Immature natural killer cell (primary cell): ENCODE results near the gene LRRC34. TPM values are rescaled to one million over a fixed set of nuclear protein-coding genes. Genes with fewer than 3 reads are reported as not detected.

Experiments used
- DNase-seq, 3 donors: peaks; one replicate each; pipeline ENCODE4 v3.0.0; 2022; ENCODE audit warnings: mixed read lengths in 1 of 3
- H3K27ac Mint-ChIP-seq, 6 donors: one replicate each; pipeline ENCODE4 v1.8.0; 2020; ENCODE audit warnings: mixed read lengths in 6 of 6, mild to moderate bottlenecking in 5 of 6, inconsistent platforms in 4 of 6, moderate library complexity in 3 of 6
- H3K27me3 Mint-ChIP-seq, 3 donors: one replicate each; pipeline ENCODE4 v1.8.0; 2020 to 2021; ENCODE audit warnings: low read depth in 3 of 3, mild to moderate bottlenecking in 3 of 3, mixed read lengths in 3 of 3, moderate library complexity in 3 of 3, inconsistent platforms in 1 of 3
- H3K36me3 Mint-ChIP-seq, 3 donors: one replicate each; pipeline ENCODE4 v1.8.0; 2020; ENCODE audit warnings: mixed read lengths in 3 of 3, inconsistent platforms in 2 of 3, mild to moderate bottlenecking in 2 of 3
- H3K4me1 Mint-ChIP-seq, 2 donors: one replicate each; pipeline ENCODE4 v1.8.0; 2020; ENCODE audit warnings: inconsistent platforms in 2 of 2, mild to moderate bottlenecking in 2 of 2, mixed read lengths in 2 of 2, moderate library complexity in 1 of 2
- H3K4me3 Mint-ChIP-seq, 5 donors: one replicate each; pipeline ENCODE4 v1.8.0; 2020; ENCODE audit warnings: mild to moderate bottlenecking in 5 of 5, mixed read lengths in 5 of 5, inconsistent platforms in 3 of 5, moderate library complexity in 3 of 5
- H3K9me3 Mint-ChIP-seq, 6 donors: one replicate each; pipeline ENCODE4 v1.8.0; 2020; ENCODE audit warnings: mild to moderate bottlenecking in 6 of 6, mixed read lengths in 6 of 6, inconsistent platforms in 4 of 6, moderate library complexity in 3 of 6
- polyA plus RNA-seq, 3 donors: library from polyadenylated mRNA; unstranded; fragments of 300-500 nt; fragmentation: Illumina TruSeq; gene quantifications; one replicate each; pipeline ENCODE4 v1.2.3, GENCODE V29; 2021

The LRRC34 gene
- polyA plus RNA-seq, 3 donors from 2014 or later = 0.30 to 0.40 TPM; not detected in 1

- H3K27ac Mint-ChIP-seq = no peak overlapping the region
- DNase-seq = no peak
- H3K9me3 Mint-ChIP-seq = no peaks in the 10 kb centered on the region
Measured at GRCh38 chr3:169836078-169836941, 23.6 kb upstream of the LRRC34 start.

GRCh38 chr3:169835533-169835932 lies 22.8 kb upstream of the LRRC34 start:
- Mint-ChIP-seq H3K27me3 (peaks cover 2 to 8% (median 4%) of the 10 kb centered on the region in 3 donors), H3K4me1 (no peaks in the 10 kb centered on the region), H3K36me3 (no peaks in the 10 kb centered on the region), H3K4me3 (no peak overlapping the region), H3K27ac (no peak overlapping the region), H3K9me3 (no peaks in the 10 kb centered on the region)
- no peak for DNase-seq

More at GRCh38 chr3:169836078-169836941, 23.6 kb upstream of the LRRC34 start:
- Mint-ChIP-seq H3K4me3 (no peak overlapping the region), H3K27me3 (peaks cover 2 to 9% (median 8%) of the 10 kb centered on the region in 3 donors), H3K4me1 (no peaks in the 10 kb centered on the region), H3K36me3 (no peaks in the 10 kb centered on the region)

- H3K27me3 Mint-ChIP-seq = peaks cover 2 to 6% (median 5%) of the 10 kb centered on the region in 3 donors
- no peaks in the 10 kb centered on the region for H3K4me1 Mint-ChIP-seq
- H3K27ac Mint-ChIP-seq = no peak overlapping the region
- H3K9me3 Mint-ChIP-seq = no peaks in the 10 kb centered on the region
- no peaks in the 10 kb centered on the region for H3K36me3 Mint-ChIP-seq
- DNase-seq = no peak
- no peak overlapping the region for H3K4me3 Mint-ChIP-seq
Measured at GRCh38 chr3:169827712-169828111, 15.0 kb upstream of the LRRC34 start.

- no peak overlapping the region for H3K27ac Mint-ChIP-seq
- DNase-seq = no peak
- H3K4me1 Mint-ChIP-seq = no peaks in the 10 kb centered on the region
- no peaks in the 10 kb centered on the region for H3K9me3 Mint-ChIP-seq
- H3K36me3 Mint-ChIP-seq = no peaks in the 10 kb centered on the region
- no peak overlapping the region for H3K4me3 Mint-ChIP-seq
- peaks cover 2 to 8% (median 2%) of the 10 kb centered on the region in 3 donors for H3K27me3 Mint-ChIP-seq
Measured at GRCh38 chr3:169825316-169825715, 12.6 kb upstream of the LRRC34 start.

- H3K36me3 Mint-ChIP-seq = no peaks in the 10 kb centered on the region
- no peak overlapping the region for H3K27ac Mint-ChIP-seq
- H3K4me3 Mint-ChIP-seq = no peak overlapping the region
Measured at GRCh38 chr3:169822983-169823382, 10.3 kb upstream of the LRRC34 start.

GRCh38 chr3:169822540-169822939 lies 9.8 kb upstream of the LRRC34 start:
- no peak overlapping the region for H3K27ac Mint-ChIP-seq
- peaks cover 2 to 12% (median 7%) of the 10 kb centered on the region in 3 donors for H3K27me3 Mint-ChIP-seq
- peaks cover 0 to 2% (median 0%) of the 10 kb centered on the region in 6 donors for H3K9me3 Mint-ChIP-seq
- no peaks in the 10 kb centered on the region for H3K36me3 Mint-ChIP-seq
- no peaks in the 10 kb centered on the region for H3K4me1 Mint-ChIP-seq
- no peak overlapping the region for H3K4me3 Mint-ChIP-seq
- no peak for DNase-seq

More at GRCh38 chr3:169822983-169823382, 10.3 kb upstream of the LRRC34 start:
- Mint-ChIP-seq H3K9me3 (no peaks in the 10 kb centered on the region), H3K4me1 (no peaks in the 10 kb centered on the region), H3K27me3 (peaks cover 2 to 12% (median 5%) of the 10 kb centered on the region in 3 donors)
- DNase-seq = no peak

GRCh38 chr3:169822091-169822490 lies 9.4 kb upstream of the LRRC34 start:
- H3K9me3 Mint-ChIP-seq = peaks cover 0 to 4% (median 0%) of the 10 kb centered on the region in 6 donors
- no peaks in the 10 kb centered on the region for H3K36me3 Mint-ChIP-seq
- no peaks in the 10 kb centered on the region for H3K4me1 Mint-ChIP-seq
- peaks cover 2 to 12% (median 8%) of the 10 kb centered on the region in 3 donors for H3K27me3 Mint-ChIP-seq
- no peak for DNase-seq
- no peak overlapping the region for H3K27ac Mint-ChIP-seq
- H3K4me3 Mint-ChIP-seq = no peak overlapping the region

GRCh38 chr3:169818316-169818715 lies 5.6 kb upstream of the LRRC34 start:
- Mint-ChIP-seq H3K4me3 (no peak overlapping the region), H3K9me3 (peaks cover 0 to 10% (median 8%) of the 10 kb centered on the region in 6 donors), H3K4me1 (peaks cover 12 to 13% of the 10 kb centered on the region in 2 donors), H3K27ac (no peak overlapping the region), H3K27me3 (peaks cover 4 to 14% (median 13%) of the 10 kb centered on the region in 3 donors), H3K36me3 (peaks cover 0 to 4% (median 3%) of the 10 kb centered on the region in 3 donors)
- no peak for DNase-seq

- Mint-ChIP-seq H3K27me3 (peaks cover 5 to 14% (median 11%) of the 10 kb centered on the region in 3 donors), H3K4me1 (peaks cover 27 to 28% of the 10 kb centered on the region in 2 donors), H3K9me3 (peaks cover 0 to 10% (median 8%) of the 10 kb centered on the region in 6 donors), H3K4me3 (no peak overlapping the region), H3K36me3 (peaks cover 0 to 4% (median 3%) of the 10 kb centered on the region in 3 donors), H3K27ac (no peak overlapping the region)
- no peak for DNase-seq
Measured at GRCh38 chr3:169815590-169816150, 3.0 kb upstream of the LRRC34 start.

GRCh38 chr3:169813757-169814517 lies 1.2 kb upstream of the LRRC34 start:
- Mint-ChIP-seq H3K9me3 (peaks cover 0 to 10% (median 8%) of the 10 kb centered on the region in 6 donors), H3K27me3 (peaks cover 5 to 12% (median 7%) of the 10 kb centered on the region in 3 donors), H3K4me3 (peak overlapping the region; percentile 85 to 96 (median 89)), H3K36me3 (peaks cover 0 to 4% (median 3%) of the 10 kb centered on the region in 3 donors), H3K4me1 (peaks cover 27 to 28% of the 10 kb centered on the region in 2 donors), H3K27ac (peak overlapping the region; percentile 18 to 88 (median 78))
- peak; percentile 72 to 78 (median 74) for DNase-seq

- H3K27ac Mint-ChIP-seq = peak overlapping the region; percentile 60 to 88 (median 78)
- peaks cover 27 to 28% of the 10 kb centered on the region in 2 donors for H3K4me1 Mint-ChIP-seq
- DNase-seq = peak in 2 of 3 donors; percentile 1 to 12
- H3K36me3 Mint-ChIP-seq = peaks cover 0 to 4% (median 3%) of the 10 kb centered on the region in 3 donors
- H3K9me3 Mint-ChIP-seq = peaks cover 0 to 10% (median 8%) of the 10 kb centered on the region in 6 donors
- H3K27me3 Mint-ChIP-seq = peaks cover 5 to 12% (median 7%) of the 10 kb centered on the region in 3 donors
- H3K4me3 Mint-ChIP-seq = peak overlapping the region; percentile 85 to 96 (median 89)
Measured at GRCh38 chr3:169813278-169813677, 574 bp upstream of the LRRC34 start.

GRCh38 chr3:169811631-169812331 lies 923 bp downstream of the LRRC34 start:
- peaks cover 0 to 10% (median 8%) of the 10 kb centered on the region in 6 donors for H3K9me3 Mint-ChIP-seq
- peaks cover 5 to 8% (median 7%) of the 10 kb centered on the region in 3 donors for H3K27me3 Mint-ChIP-seq
- H3K36me3 Mint-ChIP-seq = peaks cover 0 to 4% (median 3%) of the 10 kb centered on the region in 3 donors
- H3K4me3 Mint-ChIP-seq = peak overlapping the region; percentile 84 to 96 (median 87)
- H3K4me1 Mint-ChIP-seq = peaks cover 27 to 28% of the 10 kb centered on the region in 2 donors
- DNase-seq = peak in 1 of 3 donors; percentile 2
- H3K27ac Mint-ChIP-seq = peak overlapping the region in 4 of 6 donors; percentile 20 to 68 (median 47)
